GM19452 (cell line): ENCODE measurements around the gene AMIGO2.

Experiments used
- ATAC-seq: cut with Tn5 transposase; IDR thresholded peaks from one replicate; pipeline ENCODE4 v1.9.1; 2021; ENCODE audit not compliant: unreplicated experiment

AMIGO2 gene

DNA sequence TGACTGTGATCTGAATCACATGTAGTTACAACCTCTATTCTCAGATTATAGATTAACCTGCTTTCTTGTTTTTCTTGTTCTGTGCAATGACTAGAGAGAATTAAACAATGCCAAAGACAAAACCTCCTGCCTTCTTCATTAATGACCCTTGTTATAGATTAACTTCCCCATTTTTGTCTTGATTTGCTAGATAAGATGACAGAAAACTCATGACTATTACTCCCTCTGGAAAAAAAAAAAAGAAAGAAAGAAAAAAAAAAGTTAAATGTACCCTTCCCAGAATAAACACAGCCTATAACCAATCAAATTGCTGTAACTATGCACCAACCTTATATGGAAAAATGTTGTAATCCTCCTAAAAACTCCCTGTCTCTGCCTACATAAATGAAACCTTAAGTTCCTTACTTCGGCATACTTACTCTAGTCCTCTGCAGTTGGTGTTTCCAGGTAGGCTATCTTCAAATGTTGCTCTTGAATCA is 41.5 kb downstream of the AMIGO2 start:
- ATAC-seq, result no peak

DNA sequence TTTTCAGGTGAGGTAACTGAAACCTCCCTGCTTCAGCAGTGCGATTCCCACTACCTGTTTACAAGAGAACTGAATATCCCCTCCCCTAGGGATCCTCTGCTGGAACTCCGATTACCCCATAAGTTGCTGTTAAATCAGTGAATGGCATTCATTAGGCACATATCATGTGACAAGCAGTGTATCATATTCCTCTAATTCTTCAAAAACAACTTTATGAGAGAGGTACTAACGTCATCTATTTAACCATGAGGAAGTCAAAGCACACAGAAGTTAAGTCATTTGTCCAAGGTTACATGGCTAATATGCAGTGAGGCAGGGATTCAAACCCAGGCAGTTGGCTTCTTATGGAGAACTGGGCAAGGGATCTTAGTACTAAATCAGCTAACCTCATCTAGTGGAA is 44.3 kb downstream of the AMIGO2 start:
- no peak for ATAC-seq

DNA sequence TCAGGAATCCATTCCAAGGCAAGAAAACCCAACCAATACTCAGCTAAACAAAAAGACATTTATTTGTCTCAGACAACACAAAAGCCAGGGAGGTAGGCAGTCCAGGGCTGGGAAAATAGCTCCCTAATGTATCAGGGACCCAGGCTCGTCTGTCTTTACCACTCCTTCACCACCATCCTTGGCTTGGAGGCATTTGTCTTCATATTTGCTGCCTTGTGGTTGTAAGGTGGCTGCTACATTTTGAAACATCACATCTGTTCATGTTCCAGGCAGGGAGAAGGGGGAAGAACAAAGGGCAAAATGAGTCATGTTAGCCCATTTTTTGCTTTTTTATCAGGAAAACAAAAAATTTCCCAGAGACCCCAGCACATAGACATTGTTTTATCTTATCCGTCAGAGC is 45.1 kb downstream of the AMIGO2 start:
- no peak for ATAC-seq

DNA sequence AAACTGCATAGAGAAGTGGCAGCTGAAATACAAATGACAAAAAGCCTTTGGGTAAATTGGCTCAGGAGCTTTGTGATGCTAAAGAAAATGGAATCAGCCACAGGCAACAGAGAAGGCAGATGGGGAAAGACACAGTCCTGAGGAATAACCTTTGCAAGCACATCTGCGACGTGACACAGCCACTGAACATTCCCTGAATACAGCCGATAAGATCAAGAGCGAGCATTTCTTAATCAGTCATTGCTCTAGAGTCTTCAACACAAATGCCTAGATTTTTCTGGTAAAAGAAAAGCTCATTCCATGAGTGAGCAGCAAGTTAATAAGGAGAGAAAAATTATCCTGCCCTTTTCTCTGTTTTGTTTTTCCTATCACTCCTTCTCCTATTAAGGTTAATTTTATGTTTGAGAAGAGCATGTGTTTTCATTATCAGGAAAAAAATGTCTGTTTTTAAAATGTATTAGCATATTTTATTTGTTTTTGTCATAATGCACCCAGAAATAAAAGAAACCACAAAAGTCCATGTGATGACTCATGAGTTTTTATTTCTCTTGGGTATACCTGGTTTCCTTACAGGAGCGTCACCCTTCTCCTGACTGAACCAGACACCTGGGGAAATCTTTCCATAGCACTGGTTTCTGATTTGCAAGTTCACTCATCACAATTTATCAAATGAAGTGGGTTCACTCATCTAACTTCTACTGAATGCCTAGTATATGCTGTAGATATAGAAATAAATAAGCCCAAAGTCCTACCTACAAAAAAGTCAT is 45.8 kb downstream of the AMIGO2 start:
- no peak for ATAC-seq

DNA sequence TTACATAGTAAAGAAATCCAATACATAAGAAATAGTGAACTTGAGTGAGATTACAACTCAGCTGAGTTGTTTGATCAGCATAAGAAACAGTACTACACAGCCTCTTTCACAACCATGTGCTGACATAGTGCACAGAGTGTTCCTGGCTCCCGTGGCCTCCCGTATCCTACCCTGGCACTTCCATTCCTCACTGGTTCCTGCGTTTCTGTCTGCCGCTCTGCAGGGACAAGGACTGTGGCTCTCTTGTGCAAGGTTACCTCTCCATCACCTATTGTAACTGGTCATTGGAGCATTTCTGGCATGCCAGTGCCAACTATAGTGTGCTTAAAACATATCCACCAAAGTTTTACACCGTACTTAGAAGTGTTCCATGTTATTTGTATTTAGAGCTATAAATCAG is 46.7 kb downstream of the AMIGO2 start:
- no peak for ATAC-seq

DNA sequence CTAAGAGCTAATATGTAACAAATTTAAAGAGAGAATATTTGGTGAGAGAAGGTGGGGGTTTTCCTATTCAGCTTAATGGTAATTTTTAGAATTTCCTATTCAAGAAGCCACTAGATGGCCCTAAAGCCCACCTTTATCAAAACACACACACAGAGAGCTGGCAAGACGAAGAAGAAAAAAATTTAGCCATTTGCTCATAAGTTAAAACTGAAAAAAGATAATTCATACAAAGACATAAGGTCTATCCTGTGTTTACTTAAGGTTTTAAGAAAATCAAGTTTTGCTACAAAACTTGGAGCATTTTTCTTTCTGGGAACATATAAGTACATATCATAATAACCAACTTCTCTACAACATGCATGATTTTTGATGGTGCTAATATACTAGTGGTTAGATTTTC is 47.1 kb downstream of the AMIGO2 start:
- no peak for ATAC-seq

DNA sequence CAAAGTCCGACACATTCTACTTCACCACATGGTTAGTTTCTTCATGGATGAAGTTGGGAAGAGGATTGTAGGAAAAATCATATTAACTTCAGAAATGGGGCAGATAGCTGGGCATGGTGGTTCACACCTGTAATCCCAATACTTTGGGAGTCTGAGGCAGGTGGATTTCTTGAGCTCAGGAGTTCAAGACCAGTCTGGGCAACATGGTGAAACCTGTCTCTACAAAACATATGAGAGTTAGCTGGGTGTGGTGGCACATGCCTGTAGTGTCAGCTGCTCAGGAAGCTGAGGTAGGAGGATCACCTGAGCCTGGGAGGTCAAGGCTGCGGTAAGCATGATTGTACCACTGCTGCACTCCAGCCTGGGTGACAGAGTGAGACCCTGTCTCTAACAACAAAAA is 49.9 kb downstream of the AMIGO2 start:
- no peak for ATAC-seq

DNA sequence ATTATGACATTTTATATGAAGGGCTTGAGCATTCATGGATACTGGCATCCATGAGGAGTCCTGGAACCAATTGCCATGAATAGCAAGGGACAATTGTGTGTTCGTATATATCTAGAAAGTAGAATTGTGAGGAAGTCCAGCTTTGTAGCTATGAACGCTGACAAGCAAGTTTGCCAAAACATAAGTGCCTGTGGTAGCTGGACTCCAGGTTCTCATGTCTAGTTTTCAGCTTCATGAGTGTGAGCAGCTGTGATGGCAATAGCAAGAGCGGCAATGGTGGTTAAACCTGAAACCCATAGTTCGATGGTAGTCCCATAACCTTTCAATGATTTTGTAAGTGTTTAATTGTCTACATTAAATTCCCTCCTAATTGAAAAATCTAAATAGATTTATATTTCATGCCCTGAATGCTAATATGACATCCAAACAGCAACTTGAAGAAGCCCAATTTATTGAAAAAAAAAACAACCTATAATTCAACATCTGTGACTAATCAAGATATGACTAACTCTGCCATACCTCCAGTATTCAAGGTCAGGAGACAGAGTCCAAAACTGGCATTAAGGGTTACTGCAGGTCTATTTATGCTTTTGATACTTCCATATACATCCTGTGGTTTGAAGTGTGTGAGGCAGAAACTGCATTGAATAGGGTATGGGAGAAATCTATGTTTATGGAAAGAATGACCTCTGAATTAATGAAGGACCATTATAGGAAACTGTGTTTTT is 50.6 kb downstream of the AMIGO2 start:
- ATAC-seq, result no peak

DNA sequence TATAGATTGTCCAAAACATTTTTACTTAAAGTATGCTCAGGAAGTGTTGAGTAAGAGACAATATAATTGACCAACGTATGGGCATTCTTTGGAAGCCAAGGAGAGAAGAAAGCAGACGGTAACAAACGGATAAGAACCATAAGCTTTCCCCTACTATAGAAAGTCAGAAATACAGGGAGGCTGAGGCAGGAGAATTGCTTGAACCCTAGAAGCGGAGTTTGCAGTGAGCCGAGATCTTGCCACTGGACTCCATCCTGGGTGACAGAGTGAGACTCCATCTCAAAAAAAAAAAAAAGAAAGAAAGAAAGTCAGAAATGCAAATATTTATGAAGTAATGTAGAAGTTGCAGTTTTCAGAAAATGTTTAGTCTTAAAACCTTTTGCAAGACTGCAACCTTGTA is 51.6 kb downstream of the AMIGO2 start:
- no peak for ATAC-seq
